HepG2 (cell line): ENCODE data around the gene USP5. TPM values are rescaled to one million over a fixed set of nuclear protein-coding genes. Genes with fewer than 3 reads are reported as not detected.

Source experiments
- ATF6 ChIP-seq: sonication (generic); formaldehyde crosslinking; conservative IDR thresholded peaks from 2 replicates; pipeline ENCODE4 v1.4.0; 2020; ENCODE audit warnings: missing genetic modification reagents
- CEBPZ ChIP-seq: IDR thresholded peaks from 2 replicates; pipeline ENCODE4 v1.6.1; 2012; ENCODE audit warnings: low read length, improper control_type of control experiment
- CTCF ChIP-seq: sonication (generic); formaldehyde crosslinking; IDR thresholded peaks from 2 replicates; pipeline ENCODE4 v1.5.0; 2020; ENCODE audit warnings: mild to moderate bottlenecking, missing genetic modification reagents, moderate library complexity
- FOXC1 ChIP-seq: sonication (generic); formaldehyde crosslinking; IDR thresholded peaks from 2 replicates; pipeline ENCODE4 v1.8.0; 2022; ENCODE audit warnings: mild to moderate bottlenecking, missing genetic modification reagents, borderline replicate concordance
- HMGXB4 ChIP-seq, 2 experiments: sonication (generic) in 1 of 2; formaldehyde crosslinking in 1 of 2; IDR thresholded peaks; 2 replicates each; pipeline versions ENCODE4 v1.4.0 to v1.6.1; 2018 to 2020; ENCODE audit warnings: missing genetic modification reagents in 2 of 2, borderline replicate concordance in 1 of 2, low read depth in 1 of 2, mild to moderate bottlenecking in 1 of 2, missing biosample characterization in 1 of 2
- HNF1B ChIP-seq: sonication (generic); formaldehyde crosslinking; IDR thresholded peaks from 2 replicates; pipeline ENCODE4 v1.5.1; 2020; ENCODE audit warnings: mild to moderate bottlenecking, moderate library complexity, missing genetic modification reagents
- RERE ChIP-seq: IDR thresholded peaks from 2 replicates; pipeline ENCODE4 v1.6.1; 2016; ENCODE audit warnings: low read depth, missing genetic modification reagents, missing compliant biosample characterization
- TAF1 ChIP-seq: sonication (generic); formaldehyde crosslinking; IDR thresholded peaks from 2 replicates; pipeline ENCODE4 v1.4.0; 2020; ENCODE audit warnings: missing genetic modification reagents
- ZKSCAN1 ChIP-seq: fragments of 150-350 bp; IDR thresholded peaks from 2 replicates; pipeline ENCODE4 v1.6.1; 2014; ENCODE audit warnings: low read length
- ZNF160 ChIP-seq: sonication (generic); formaldehyde crosslinking; IDR thresholded peaks from 2 replicates; pipeline ENCODE4 v1.8.0; 2022; ENCODE audit warnings: mild to moderate bottlenecking, inconsistent platforms, missing genetic modification reagents
- ZSCAN25 ChIP-seq: sonication (generic); formaldehyde crosslinking; IDR thresholded peaks from 2 replicates; pipeline ENCODE4 v1.8.0; 2022; ENCODE audit warnings: mild to moderate bottlenecking, missing genetic modification reagents
- polyA plus RNA-seq, 8 experiments: library from polyadenylated mRNA; depleted of rRNA in 3 of 8; stranded (reverse) in 7 of 8; unstranded in 1 of 8; fragments of >200 nt; fragmentation: Illumina TruSeq in 4 of 8; extraction: Trizol in 4 of 8; gene quantifications; 2 replicates each; pipeline versions ENCODE4 v1.2.1 to v1.2.3, GENCODE V29; 2011 to 2016; ENCODE audit warnings: low read depth in 4 of 8, missing spikeins in 1 of 8, mixed read lengths in 1 of 8; ENCODE audit not compliant: insufficient read depth in 1 of 8
- total RNA-seq, 5 experiments: library from RNA; depleted of rRNA; stranded (reverse); fragments of >200 nt; fragmentation: Illumina TruSeq; extraction: Trizol; gene quantifications; 2 replicates each; pipeline ENCODE4 v1.2.3, GENCODE V29; 2016; ENCODE audit warnings: low read depth in 1 of 5

The USP5 gene
- total and polyA plus RNA-seq, 2 of the 13 experiments (the other 11 are each of a cell fraction or from before 2014, with no cell fraction given), result 39.6 to 56.0 TPM

GRCh38 chr12:6914246-6914946 lies 62.4 kb downstream of the USP5 start, which contains the start of gene ENO2 (continued):
- peak in 1 of 2 experiments; percentile 46; a peak in 1 of 4 replicates for TF ChIP-seq HMGXB4 (CRISPR knock-in tag; IDR thresholded peaks at IDR 0.05; ENCODE audit: borderline replicate concordance in 1 of 2, low read depth in 1 of 2)
- TF ChIP-seq ATF6 (CRISPR knock-in tag), result no peak
- TF ChIP-seq FOXC1 (CRISPR knock-in tag), result no peak
- TF ChIP-seq HNF1B, result 0 out of 2 replicates have a peak, but pooled peaks have one; percentile 36
- no peak for TF ChIP-seq CEBPZ
- TF ChIP-seq ZKSCAN1, result no peak
- no peak; the same call in 1 of the 2 replicates for TF ChIP-seq TAF1 (CRISPR knock-in tag)
- TF ChIP-seq ZNF160, result no peak
- no peak for TF ChIP-seq CTCF (CRISPR knock-in tag)
- peak; percentile 92 for TF ChIP-seq ZSCAN25 (CRISPR knock-in tag)
- no peak for TF ChIP-seq RERE (CRISPR knock-in tag)
